Right lobe of liver (tissue), 6 donors: ENCODE data around the gene SLC2A3. TPM values are rescaled to one million over a fixed set of nuclear protein-coding genes. Genes with fewer than 3 reads are reported as not detected.
A peak's percentile ranks its signal among the peaks of the same experiment; 100 is the strongest.
"Not testable (repeated sequence)": the region's sequence is repeated elsewhere in the genome, so short reads cannot be mapped to it uniquely, and the experiment has no call there.

Experiments
- ATAC-seq, 4 donors: fragments of 200-7000 bp; cut with Tn5 transposase; one replicate each; pipeline ENCODE4 v1.9.1; 2020; ENCODE audit warnings: mild to moderate bottlenecking in 4 of 4, moderate library complexity in 4 of 4
- DNase-seq, 3 donors: peaks; one replicate each; pipeline ENCODE4 v3.0.0-alpha.2; 2020
- H3K27ac ChIP-seq, 3 donors: fragments of 200-600 bp; one replicate each; pipeline ENCODE4 v1.8.0; 2022
- H3K27me3 ChIP-seq, 2 donors: fragments of 200-600 bp; one replicate each; pipeline ENCODE4 v1.8.0; 2022
- H3K36me3 ChIP-seq, 4 donors: fragments of 200-600 bp; sonication (generic) in 1 of 4; one replicate each; pipeline versions ENCODE4 v1.5.1 to v1.8.0; 2017 to 2022; ENCODE audit warnings: control low read depth in 1 of 4
- H3K4me1 ChIP-seq, 4 donors: fragments of 200-600 bp; sonication (generic) in 1 of 4; one replicate each; pipeline versions ENCODE4 v1.5.1 to v1.8.0; 2017 to 2022; ENCODE audit warnings: control low read depth in 1 of 4
- H3K4me3 ChIP-seq, 3 donors: fragments of 200-600 bp; one replicate each; pipeline ENCODE4 v1.8.0; 2022
- H3K9me3 ChIP-seq, 4 donors: fragments of 200-600 bp; sonication (generic) in 1 of 4; one replicate each; pipeline versions ENCODE4 v1.5.1 to v1.8.0; 2017 to 2022; ENCODE audit warnings: control low read depth in 1 of 4
- POLR2A ChIP-seq: fragments of 450-650 bp; IDR thresholded peaks from one replicate; pipeline ENCODE4 v1.6.1; 2017; ENCODE audit warnings: antibody characterized with exemption, mild to moderate bottlenecking
- WGBS: methylation state at CpG from one replicate; pipeline ENCODE4 v1.1.6; 2018; ENCODE audit warnings: low coverage, low lambda C conversion rate; ENCODE audit not compliant: insufficient coverage; ENCODE audit errors: missing lambda C conversion rate; 5-methylcytosine and 5-hydroxymethylcytosine counted together
- intact Hi-C, 2 donors: fragments of 100-400 bp; cut with DNase I; formaldehyde crosslinking; loops; one replicate each; pipeline versions ENCODE4 v1.11.2 to v1.14.1; 2022
- total RNA-seq, 6 experiments: library from RNA; depleted of rRNA in 2 of 6; stranded (reverse); fragments of >200 nt in 2 of 6; fragmentation: NEBNext Ultra II Directional in 3 of 6; extraction: Animal tissue kit (Norgen Biotek cat#: 25700) in 3 of 6; gene quantifications; one replicate each; pipeline versions ENCODE4 v1.1.0 to v1.2.4, GENCODE V29; 2016 to 2023
- TF ChIP-seq, protein P1 (sequence below), 4 donors: fragments of 200-600 bp in 3 of 4; fragments of 450-650 bp in 1 of 4; IDR thresholded peaks; one replicate each; pipeline versions ENCODE4 v1.5.1 to v1.8.0; 2016 to 2022; ENCODE audit warnings: antibody characterized with exemption in 4 of 4, mild to moderate bottlenecking in 2 of 4
- donor health status: DM: no; HTN: yes; CAD: no.
- donor health status: DM: no; HTN: no; CAD: no.
- donor health status: DM: no; HTN: no; CAD: no.
- donor health status: DM: no; HTN: yes; CAD: no.
- donor health status: DM: no; HTN: yes; CAD: no.

SLC2A3 gene
- total RNA-seq, 6 experiments from 2014 or later, result 6.6 to 53.5 (median 8.4) TPM

DNA sequence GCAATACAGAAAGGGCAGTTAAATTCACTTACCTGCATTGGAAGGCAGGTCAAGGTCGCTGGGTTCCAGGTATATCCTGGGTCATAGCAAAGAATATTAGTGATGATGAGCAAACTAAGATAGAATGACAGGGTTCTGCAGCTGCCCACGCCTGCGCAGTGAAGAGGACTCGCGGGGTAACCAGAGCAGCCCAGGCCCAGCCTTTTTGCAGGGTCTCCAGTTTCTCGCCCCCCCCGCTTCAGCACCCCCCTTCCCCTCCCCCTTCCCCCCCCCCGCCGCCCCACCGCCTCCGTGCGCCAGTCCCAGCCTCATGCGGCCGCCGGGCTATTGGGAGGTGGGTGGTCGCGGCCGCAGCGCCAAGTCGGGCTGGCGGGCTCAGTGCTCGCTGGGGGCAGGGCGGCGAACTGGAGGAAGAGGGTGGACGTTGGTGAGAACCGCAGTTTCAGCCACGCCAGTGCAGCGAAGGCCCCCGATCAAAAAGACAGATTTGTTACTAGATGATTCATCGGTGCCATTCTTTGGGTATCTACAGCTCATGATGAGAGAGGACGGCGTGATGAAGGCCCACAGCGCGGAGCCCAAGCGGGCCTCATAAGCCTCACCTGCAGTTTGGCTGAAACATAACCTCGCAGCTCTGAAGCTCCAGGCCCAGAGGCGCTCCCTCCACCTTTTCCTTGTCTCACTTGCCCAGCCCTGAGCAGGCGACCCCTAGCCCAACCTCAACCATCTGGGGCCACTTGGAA, 20.2 kb downstream of the SLC2A3 start:
- no peaks in the 10 kb centered on the region for H3K36me3 ChIP-seq
- WGBS, result 29% methylated on average over 7 of the region's 38 CpGs
- intact Hi-C loops, result no loop called here
- H3K9me3 ChIP-seq, result no peaks in the 10 kb centered on the region
- H3K27ac ChIP-seq, result no peak overlapping the region
- no peak for TF ChIP-seq POLR2A
- TF ChIP-seq, protein P1, sequence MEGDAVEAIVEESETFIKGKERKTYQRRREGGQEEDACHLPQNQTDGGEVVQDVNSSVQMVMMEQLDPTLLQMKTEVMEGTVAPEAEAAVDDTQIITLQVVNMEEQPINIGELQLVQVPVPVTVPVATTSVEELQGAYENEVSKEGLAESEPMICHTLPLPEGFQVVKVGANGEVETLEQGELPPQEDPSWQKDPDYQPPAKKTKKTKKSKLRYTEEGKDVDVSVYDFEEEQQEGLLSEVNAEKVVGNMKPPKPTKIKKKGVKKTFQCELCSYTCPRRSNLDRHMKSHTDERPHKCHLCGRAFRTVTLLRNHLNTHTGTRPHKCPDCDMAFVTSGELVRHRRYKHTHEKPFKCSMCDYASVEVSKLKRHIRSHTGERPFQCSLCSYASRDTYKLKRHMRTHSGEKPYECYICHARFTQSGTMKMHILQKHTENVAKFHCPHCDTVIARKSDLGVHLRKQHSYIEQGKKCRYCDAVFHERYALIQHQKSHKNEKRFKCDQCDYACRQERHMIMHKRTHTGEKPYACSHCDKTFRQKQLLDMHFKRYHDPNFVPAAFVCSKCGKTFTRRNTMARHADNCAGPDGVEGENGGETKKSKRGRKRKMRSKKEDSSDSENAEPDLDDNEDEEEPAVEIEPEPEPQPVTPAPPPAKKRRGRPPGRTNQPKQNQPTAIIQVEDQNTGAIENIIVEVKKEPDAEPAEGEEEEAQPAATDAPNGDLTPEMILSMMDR (IDR thresholded peaks at IDR 0.05), result no peak
- no peak for DNase-seq
- H3K4me1 ChIP-seq, result no peaks in the 10 kb centered on the region
- no peak for ATAC-seq
- no peak overlapping the region for H3K4me3 ChIP-seq
- no peaks in the 10 kb centered on the region for H3K27me3 ChIP-seq

DNA sequence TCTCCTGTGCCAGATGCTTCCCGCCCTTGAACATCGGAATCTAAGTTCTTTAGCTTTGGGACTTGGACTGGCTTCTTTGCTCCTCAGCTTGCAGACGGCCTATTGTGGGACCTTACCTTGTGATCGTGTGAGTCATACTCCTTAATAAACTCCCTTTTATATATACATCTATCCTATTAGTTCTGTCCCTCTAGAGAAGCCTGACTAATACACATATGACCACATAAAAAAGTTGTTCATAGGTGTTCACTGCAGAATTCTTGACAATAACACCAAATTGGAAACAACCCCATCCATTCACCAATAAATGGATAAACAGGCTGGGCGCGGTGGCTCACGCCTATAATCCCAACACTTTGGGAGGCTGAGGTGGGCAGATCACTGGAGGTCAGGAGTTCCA, 25.9 kb downstream of the SLC2A3 start:
- WGBS, result 68% methylated on average over 5 of the region's 7 CpGs
- intact Hi-C loops, result not testable (repeated sequence)

DNA sequence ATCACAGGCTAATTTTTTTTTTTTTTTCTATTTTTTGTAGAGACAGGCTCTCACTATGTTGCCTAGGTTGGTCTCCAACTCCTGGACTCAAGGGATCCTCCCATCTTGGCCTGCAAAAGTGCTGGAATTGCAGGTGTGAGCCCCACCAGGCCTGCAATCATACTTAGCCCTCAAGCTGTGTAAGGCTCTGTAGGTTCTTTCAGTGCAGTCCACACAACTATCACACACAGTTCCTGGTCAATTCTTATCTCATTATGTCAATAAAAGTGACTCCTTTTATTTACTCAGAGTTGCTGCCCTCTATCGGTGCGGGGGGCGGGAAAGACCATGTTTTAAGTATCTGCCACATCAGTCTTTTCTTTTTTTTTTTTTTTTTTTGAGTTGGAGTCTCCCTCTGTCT, 29.0 kb downstream of the SLC2A3 start:
- Histone ChIP-seq H3K9me3 (no peaks in the 10 kb centered on the region), H3K4me3 (no peak overlapping the region), H3K27ac (no peak overlapping the region), H3K4me1 (peaks cover 0 to 2% (median 0%) of the 10 kb centered on the region in 4 donors), H3K36me3 (no peaks in the 10 kb centered on the region), H3K27me3 (no peaks in the 10 kb centered on the region)
- TF ChIP-seq POLR2A, result no peak
- TF ChIP-seq, protein P1 (IDR thresholded peaks at IDR 0.05), result peak; percentile 35 to 55 (median 50)
- DNase-seq (peak; percentile 62 to 82 (median 63)), ATAC-seq (peak; percentile 100)
- 2% methylated on average over 3 of the region's 3 CpGs for WGBS
- intact Hi-C loops, result no loop called here

More for the DNA sequence above, 25.9 kb downstream of the SLC2A3 start:
- H3K27ac ChIP-seq, H3K9me3 ChIP-seq, DNase-seq, H3K36me3 ChIP-seq, ATAC-seq, H3K4me3 ChIP-seq, H3K4me1 ChIP-seq, H3K27me3 ChIP-seq: not testable (repeated sequence)

DNA sequence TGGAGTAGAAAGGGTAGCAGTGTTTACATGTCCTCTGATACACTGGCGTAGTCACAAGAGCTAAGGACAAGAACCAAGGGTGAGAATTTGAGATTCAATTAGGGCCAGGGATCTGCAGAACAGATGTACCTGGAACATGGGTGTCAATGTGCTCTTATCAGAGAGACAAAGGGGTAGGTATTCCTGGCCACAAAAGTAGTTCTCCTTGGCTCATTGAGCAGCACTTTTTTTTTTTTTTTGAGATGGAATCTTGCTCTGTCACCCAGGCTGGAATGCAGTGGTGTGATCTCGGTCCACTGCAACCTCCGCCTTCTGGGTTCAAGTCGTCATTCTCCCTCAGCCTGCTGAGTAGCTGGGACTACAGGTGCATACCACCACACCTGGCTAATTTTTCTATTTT, 29.7 kb downstream of the SLC2A3 start:
- ATAC-seq, H3K4me1 ChIP-seq, intact Hi-C loops, H3K4me3 ChIP-seq, DNase-seq, H3K9me3 ChIP-seq, H3K36me3 ChIP-seq, H3K27ac ChIP-seq, H3K27me3 ChIP-seq: not testable (repeated sequence)
- 76% methylated on average over 4 of the region's 4 CpGs for WGBS

DNA sequence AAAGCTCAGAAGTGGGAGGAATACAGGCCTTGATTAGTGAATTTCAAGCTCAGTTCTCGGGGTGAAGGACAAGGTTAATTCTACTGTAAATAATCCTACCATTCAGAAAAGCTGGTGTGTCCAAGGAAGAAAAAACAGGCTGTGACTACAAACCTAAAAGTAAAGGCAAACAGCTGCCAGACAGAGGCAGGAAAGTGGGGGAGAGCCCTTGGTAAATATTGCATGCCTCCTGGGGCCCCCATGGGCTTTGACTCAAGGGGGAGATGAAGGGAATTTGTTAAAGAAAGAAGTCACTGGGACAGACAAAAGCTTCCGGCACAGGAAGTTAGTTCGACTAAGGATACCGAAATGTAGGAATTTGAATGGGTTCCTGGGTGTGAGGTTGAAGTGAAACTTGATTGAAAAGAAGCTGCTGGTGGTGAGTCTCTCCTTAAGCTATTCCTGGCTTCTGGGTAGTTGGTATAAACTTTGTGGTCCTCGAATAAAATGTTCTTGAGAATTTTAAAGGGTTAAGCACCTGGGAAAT, 30.3 kb downstream of the SLC2A3 start:
- intact Hi-C loops, H3K4me3 ChIP-seq, H3K27ac ChIP-seq, H3K36me3 ChIP-seq, DNase-seq, H3K27me3 ChIP-seq, ATAC-seq, H3K9me3 ChIP-seq, H3K4me1 ChIP-seq: not testable (repeated sequence)
- 63% methylated on average over 2 of the region's 5 CpGs for WGBS

DNA sequence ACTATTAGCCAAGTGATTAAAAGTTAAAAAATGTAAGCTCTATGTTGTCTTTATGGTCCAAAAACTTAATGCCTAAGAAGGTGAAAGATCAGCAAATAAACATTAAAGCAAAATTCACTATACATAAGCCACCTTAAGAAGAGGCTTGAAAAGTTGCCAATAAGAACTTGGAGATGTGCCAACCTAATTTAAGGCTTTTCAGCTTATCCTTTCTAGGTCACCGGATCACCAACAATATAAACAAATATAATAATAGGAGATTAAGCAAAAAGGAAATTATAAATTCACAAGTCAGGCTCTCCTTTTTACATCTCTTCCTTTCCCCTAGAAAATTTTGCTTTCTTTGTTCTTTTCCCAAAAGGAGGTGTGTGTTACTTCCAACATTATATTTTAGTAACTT, 30.9 kb downstream of the SLC2A3 start:
- peaks cover 0 to 2% (median 0%) of the 10 kb centered on the region in 4 donors for H3K4me1 ChIP-seq
- intact Hi-C loops, result no loop called here

DNA sequence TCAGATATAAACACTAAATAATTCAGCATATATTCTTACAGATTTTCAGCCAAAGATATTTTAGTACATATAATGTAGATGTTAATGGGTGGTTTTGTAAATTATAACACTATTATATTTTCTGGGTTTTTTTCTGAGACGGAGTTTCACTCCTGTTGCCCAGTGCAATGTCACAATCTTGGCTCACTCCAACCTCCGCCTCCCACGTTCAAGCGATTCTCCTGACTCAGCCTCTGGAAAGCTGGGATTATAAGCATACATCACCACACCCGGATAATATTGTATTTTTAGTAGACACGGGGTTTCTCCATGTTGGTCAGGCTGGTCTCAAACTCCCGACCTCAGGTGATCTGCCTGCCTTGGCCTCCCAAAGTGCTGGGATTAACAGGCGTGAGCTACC, 33.6 kb downstream of the SLC2A3 start:
- H3K9me3 ChIP-seq, H3K4me3 ChIP-seq, H3K27me3 ChIP-seq, intact Hi-C loops, H3K27ac ChIP-seq, H3K36me3 ChIP-seq, ATAC-seq, H3K4me1 ChIP-seq, DNase-seq: not testable (repeated sequence)
- 81% methylated on average over 8 of the region's 8 CpGs for WGBS

More for the DNA sequence above, 30.9 kb downstream of the SLC2A3 start:
- TF ChIP-seq, protein P1 (IDR thresholded peaks at IDR 0.05), result no peak
- no peak for TF ChIP-seq POLR2A
- no peak for DNase-seq
- Histone ChIP-seq H3K9me3 (no peaks in the 10 kb centered on the region), H3K27me3 (no peaks in the 10 kb centered on the region), H3K27ac (no peak overlapping the region), H3K36me3 (no peaks in the 10 kb centered on the region), H3K4me3 (no peak overlapping the region)
- ATAC-seq, result no peak
- 42% methylated on average over 1 of the region's 1 CpG for WGBS
